K562 (cell line): ENCODE results near the gene SARS2. TPM values are rescaled to one million over a fixed set of nuclear protein-coding genes. Genes with fewer than 3 reads are reported as not detected.

ENCODE experiments used
- ATAC-seq: fragments of 200-7000 bp; cut with Tn5 transposase; 3 replicates; pipeline ENCODE4 v1.9.1; 2020; ENCODE audit warnings: moderate library complexity
- BruUV-seq: library from RNA; stranded (reverse); fragments of 400-500 nt; replicated peaks from 2 replicates; lab custom pipeline; 2021; lab: Mats Ljungman, UMichigan
- CTCF ChIA-PET: fragments of 300-600 bp; formaldehyde crosslinking; extraction: SDS; loops from one replicate; lab custom pipeline; 2021; ENCODE audit warnings: low intra/inter-chr PET ratio; lab: Yijun Ruan, JAX
- POLR2A ChIA-PET: fragments of 300-600, 350-650 bp; sonication (Branson Sonifier 250); formaldehyde crosslinking; extraction: SDS; loops from one replicate; lab custom pipeline; 2021; ENCODE audit warnings: antibody characterized with exemption, inconsistent platforms; lab: Yijun Ruan, JAX
- DNase-seq, 4 experiments: peaks; one replicate each; pipeline versions ENCODE4 v3.0.0 to v3.0.0-alpha.2; 2011 to 2018; ENCODE audit warnings: low spot score in 3 of 4, mixed read lengths in 3 of 4; ENCODE audit errors: extremely low read depth in 1 of 4
- FAIRE-seq: peaks from 2 replicates; lab custom pipeline; 2011; peaks lifted over from hg19 to GRCh38; lab: Jason Lieb, UNC
- H2AFZ ChIP-seq: 2 replicates; pipeline ENCODE4 v1.6.0; 2011; ENCODE audit warnings: low read depth, low read length, control low read depth, inconsistent platforms
- H3K27ac ChIP-seq: fragments of 200-600 bp; 3 replicates; pipeline ENCODE4 v1.8.0; 2011; ENCODE audit warnings: low read depth, mild to moderate bottlenecking, control low read depth, inconsistent platforms, low read length, moderate library complexity, mixed read lengths; ENCODE audit errors: extremely low read depth
- H3K27me3 ChIP-seq, 2 experiments: fragments of 300-600 bp in 1 of 2; 2 replicates in 1 of 2; 3 replicates in 1 of 2; pipeline versions ENCODE4 v1.6.0 to v1.8.0; 2011; ENCODE audit warnings: inconsistent platforms in 2 of 2, low read length in 2 of 2, mild to moderate bottlenecking in 1 of 2, mixed read lengths in 1 of 2, moderate library complexity in 1 of 2; ENCODE audit not compliant: control insufficient read depth in 2 of 2, insufficient read depth in 2 of 2
- H3K36me3 ChIP-seq: fragments of 300-600 bp; 3 replicates; pipeline ENCODE4 v1.8.0; 2011; ENCODE audit warnings: mild to moderate bottlenecking, low read length, inconsistent platforms; ENCODE audit not compliant: control insufficient read depth, insufficient read depth
- H3K4me1 ChIP-seq, 2 experiments: fragments of 200-600 bp in 1 of 2; replicated peaks in 1 of 2; 2 replicates in 1 of 2; 3 replicates in 1 of 2; pipeline versions ENCODE4 v1.5.1 to v1.8.0; 2011; ENCODE audit warnings: inconsistent platforms in 2 of 2, low read length in 2 of 2, mild to moderate bottlenecking in 1 of 2, mixed read lengths in 1 of 2, moderate library complexity in 1 of 2; ENCODE audit not compliant: control insufficient read depth in 2 of 2, insufficient read depth in 2 of 2
- H3K4me2 ChIP-seq: 2 replicates; pipeline ENCODE4 v1.6.1; 2011; ENCODE audit warnings: low read length, control low read depth, inconsistent platforms, mixed read lengths; ENCODE audit not compliant: insufficient read depth
- H3K4me3 ChIP-seq: fragments of 200-600 bp; sonication (generic), shearing (Covaris generic); 2 replicates; pipeline ENCODE4 v1.5.1; 2016; ENCODE audit warnings: control low read depth, inconsistent platforms
- H3K79me2 ChIP-seq: fragments of 200-600 bp; 3 replicates; pipeline ENCODE4 v1.8.0; 2011; ENCODE audit warnings: low read length, inconsistent platforms; ENCODE audit not compliant: control insufficient read depth, insufficient read depth
- H3K9ac ChIP-seq, 2 experiments: 2 replicates each; pipeline versions ENCODE4 v1.6.0 to v1.6.1; 2011; ENCODE audit warnings: low read depth in 2 of 2, low read length in 2 of 2, control low read depth in 1 of 2, inconsistent platforms in 1 of 2, mild to moderate bottlenecking in 1 of 2, mixed read lengths in 1 of 2; ENCODE audit not compliant: insufficient read depth in 1 of 2
- H3K9me1 ChIP-seq: one replicate; pipeline ENCODE4 v1.6.0; 2011; ENCODE audit warnings: inconsistent platforms, mild to moderate bottlenecking, low read length, moderate library complexity; ENCODE audit not compliant: control insufficient read depth, insufficient read depth
- H3K9me3 ChIP-seq: replicated peaks from 2 replicates; pipeline ENCODE4 v1.5.1; 2011; ENCODE audit warnings: low read depth, low read length, inconsistent platforms; ENCODE audit not compliant: control insufficient read depth, insufficient read depth
- H4K20me1 ChIP-seq: replicated peaks from 2 replicates; pipeline ENCODE4 v1.6.1; 2011; ENCODE audit warnings: low read length, inconsistent platforms, mixed read lengths; ENCODE audit not compliant: control insufficient read depth, insufficient read depth
- CBX2 ChIP-seq: fragments of 200-600 bp; sonication (generic); IDR thresholded peaks from one replicate; pipeline ENCODE4 v1.6.1; 2012; ENCODE audit warnings: mild to moderate bottlenecking, low read length, inconsistent platforms; ENCODE audit not compliant: insufficient read depth, poor library complexity, severe bottlenecking
- POLR2AphosphoS2 ChIP-seq: IDR thresholded peaks from 2 replicates; pipeline ENCODE4 v1.6.1; 2012; ENCODE audit warnings: low read length, improper control_type of control experiment
- RBM25 ChIP-seq: fragments of 200-400 bp; formaldehyde crosslinking; IDR thresholded peaks from 2 replicates; pipeline ENCODE4 v1.6.1; 2018; ENCODE audit warnings: low read length, low read depth, moderate library complexity; ENCODE audit not compliant: severe bottlenecking
- SIX5 ChIP-seq, 2 experiments: IDR thresholded peaks; 2 replicates each; pipeline ENCODE4 v1.6.1; 2011; ENCODE audit warnings: low read length in 2 of 2, borderline replicate concordance in 1 of 2, low read depth in 1 of 2, mild to moderate bottlenecking in 1 of 2, moderate library complexity in 1 of 2; ENCODE audit not compliant: insufficient read depth in 1 of 2
- SP1 ChIP-seq: sonication (generic); formaldehyde crosslinking; IDR thresholded peaks from 2 replicates; pipeline ENCODE4 v1.8.1; 2022; ENCODE audit warnings: mild to moderate bottlenecking, missing genetic modification reagents
- TEAD1 ChIP-seq, 2 experiments: fragments of 450-650 bp in 1 of 2; sonication (generic) in 1 of 2; formaldehyde crosslinking; IDR thresholded peaks; 2 replicates each; pipeline versions ENCODE4 v1.4.0 to v1.8.0; 2020 to 2022; ENCODE audit warnings: mild to moderate bottlenecking in 2 of 2, missing genetic modification reagents in 1 of 2
- ZNF707 ChIP-seq: fragments of 250-450 bp; sonication (Bioruptor Pico); conservative IDR thresholded peaks from 2 replicates; pipeline ENCODE4 v1.8.0; 2022; ENCODE audit warnings: inconsistent platforms, mild to moderate bottlenecking, moderate library complexity
- WGBS: fragments of 100-300 bp; shearing (Covaris generic); methylation state at CpG from one replicate; pipeline ENCODE4 v1.1.6; 2016; ENCODE audit warnings: low coverage, mixed read lengths; ENCODE audit not compliant: insufficient coverage; ENCODE audit errors: missing lambda C conversion rate; 5-methylcytosine and 5-hydroxymethylcytosine counted together
- in situ Hi-C: fragments of 300-500 bp; cut with MboI; formaldehyde crosslinking; loops from 4 replicates; pipeline ENCODE4 v1.15.0; 2018; ENCODE audit warnings: inconsistent platforms, mixed read lengths
- intact Hi-C: fragments of 100-400 bp; cut with micrococcal nuclease; formaldehyde crosslinking; loops from 2 replicates; pipeline ENCODE4 v1.14.2; 2022
- polyA plus RNA-seq, 8 experiments: library from polyadenylated mRNA; depleted of rRNA in 4 of 8; stranded (reverse) in 5 of 8; unstranded in 3 of 8; fragments of >200 nt; fragmentation: Nextera tagmentation in 2 of 8; fragmentation: Illumina TruSeq in 1 of 8; extraction: Ambion mirVana in 2 of 8; extraction: Trizol in 1 of 8; gene quantifications; 2 replicates each; pipeline versions ENCODE4 v1.2.1 to v1.2.3, GENCODE V29; 2011 to 2014; ENCODE audit warnings: inconsistent platforms in 1 of 8, missing spikeins in 1 of 8
- total RNA-seq, 7 experiments: library from RNA; depleted of rRNA in 6 of 7; stranded (reverse); fragments of >200 nt in 6 of 7; fragmentation: Illumina TruSeq in 2 of 7; extraction: Trizol in 2 of 7; gene quantifications; 2 replicates each; pipeline versions ENCODE4 v1.2.1 to v1.2.3, GENCODE V29; 2011 to 2021; ENCODE audit warnings: low replicate concordance in 1 of 7
- TF ChIP-seq, protein P1 (sequence below): sonication (generic); formaldehyde crosslinking; IDR thresholded peaks from 2 replicates; pipeline ENCODE4 v1.8.0; 2022; ENCODE audit warnings: mild to moderate bottlenecking, missing genetic modification reagents
- TF ChIP-seq, protein P2 (sequence below), 2 experiments: fragments of 450-650 bp; IDR thresholded peaks; 2 replicates each; pipeline ENCODE4 v1.6.1; 2016; ENCODE audit warnings: mild to moderate bottlenecking in 2 of 2, borderline replicate concordance in 1 of 2, low read depth in 1 of 2, moderate library complexity in 1 of 2

The SARS2 gene
- total and polyA plus RNA-seq, 9 of the 15 experiments (the other 6 are each of a cell fraction or from before 2014, with no cell fraction given), result 3.1 to 59.1 (median 31.7) TPM

GRCh38 chr19:38971672-38972071, 41.1 kb upstream of the SARS2 start:
- CTCF ChIA-PET, result interaction anchor here (0.6 kb wide), 1 partner anchor 10 kb away, joined by 4 read pairs; no protein-coding TSS in a partner anchor

More at GRCh38 chr19:38971672-38972071, 41.1 kb upstream of the SARS2 start:
- WGBS, result 75% methylated on average over 2 of the region's 2 CpGs
- TF ChIP-seq POLR2AphosphoS2, result no peak
- no peak for TF ChIP-seq TEAD1 (CRISPR knock-in tag; IDR thresholded peaks at IDR 0.05)
- TF ChIP-seq SP1 (CRISPR knock-in tag), result no peak
- TF ChIP-seq SIX5 (IDR thresholded peaks at IDR 0.05; ENCODE audit: borderline replicate concordance in 1 of 2, insufficient read depth in 1 of 2, low read depth in 1 of 2, low read length in 2 of 2), result no peak
- TF ChIP-seq, protein P1, sequence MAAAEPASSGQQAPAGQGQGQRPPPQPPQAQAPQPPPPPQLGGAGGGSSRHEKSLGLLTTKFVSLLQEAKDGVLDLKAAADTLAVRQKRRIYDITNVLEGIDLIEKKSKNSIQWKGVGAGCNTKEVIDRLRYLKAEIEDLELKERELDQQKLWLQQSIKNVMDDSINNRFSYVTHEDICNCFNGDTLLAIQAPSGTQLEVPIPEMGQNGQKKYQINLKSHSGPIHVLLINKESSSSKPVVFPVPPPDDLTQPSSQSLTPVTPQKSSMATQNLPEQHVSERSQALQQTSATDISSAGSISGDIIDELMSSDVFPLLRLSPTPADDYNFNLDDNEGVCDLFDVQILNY (CRISPR knock-in tag), result no peak
- TF ChIP-seq CBX2, result no peak
- TF ChIP-seq RBM25, result peak; percentile 8
- no peak for TF ChIP-seq ZNF707 (CRISPR knock-in tag)
- TF ChIP-seq, protein P2, sequence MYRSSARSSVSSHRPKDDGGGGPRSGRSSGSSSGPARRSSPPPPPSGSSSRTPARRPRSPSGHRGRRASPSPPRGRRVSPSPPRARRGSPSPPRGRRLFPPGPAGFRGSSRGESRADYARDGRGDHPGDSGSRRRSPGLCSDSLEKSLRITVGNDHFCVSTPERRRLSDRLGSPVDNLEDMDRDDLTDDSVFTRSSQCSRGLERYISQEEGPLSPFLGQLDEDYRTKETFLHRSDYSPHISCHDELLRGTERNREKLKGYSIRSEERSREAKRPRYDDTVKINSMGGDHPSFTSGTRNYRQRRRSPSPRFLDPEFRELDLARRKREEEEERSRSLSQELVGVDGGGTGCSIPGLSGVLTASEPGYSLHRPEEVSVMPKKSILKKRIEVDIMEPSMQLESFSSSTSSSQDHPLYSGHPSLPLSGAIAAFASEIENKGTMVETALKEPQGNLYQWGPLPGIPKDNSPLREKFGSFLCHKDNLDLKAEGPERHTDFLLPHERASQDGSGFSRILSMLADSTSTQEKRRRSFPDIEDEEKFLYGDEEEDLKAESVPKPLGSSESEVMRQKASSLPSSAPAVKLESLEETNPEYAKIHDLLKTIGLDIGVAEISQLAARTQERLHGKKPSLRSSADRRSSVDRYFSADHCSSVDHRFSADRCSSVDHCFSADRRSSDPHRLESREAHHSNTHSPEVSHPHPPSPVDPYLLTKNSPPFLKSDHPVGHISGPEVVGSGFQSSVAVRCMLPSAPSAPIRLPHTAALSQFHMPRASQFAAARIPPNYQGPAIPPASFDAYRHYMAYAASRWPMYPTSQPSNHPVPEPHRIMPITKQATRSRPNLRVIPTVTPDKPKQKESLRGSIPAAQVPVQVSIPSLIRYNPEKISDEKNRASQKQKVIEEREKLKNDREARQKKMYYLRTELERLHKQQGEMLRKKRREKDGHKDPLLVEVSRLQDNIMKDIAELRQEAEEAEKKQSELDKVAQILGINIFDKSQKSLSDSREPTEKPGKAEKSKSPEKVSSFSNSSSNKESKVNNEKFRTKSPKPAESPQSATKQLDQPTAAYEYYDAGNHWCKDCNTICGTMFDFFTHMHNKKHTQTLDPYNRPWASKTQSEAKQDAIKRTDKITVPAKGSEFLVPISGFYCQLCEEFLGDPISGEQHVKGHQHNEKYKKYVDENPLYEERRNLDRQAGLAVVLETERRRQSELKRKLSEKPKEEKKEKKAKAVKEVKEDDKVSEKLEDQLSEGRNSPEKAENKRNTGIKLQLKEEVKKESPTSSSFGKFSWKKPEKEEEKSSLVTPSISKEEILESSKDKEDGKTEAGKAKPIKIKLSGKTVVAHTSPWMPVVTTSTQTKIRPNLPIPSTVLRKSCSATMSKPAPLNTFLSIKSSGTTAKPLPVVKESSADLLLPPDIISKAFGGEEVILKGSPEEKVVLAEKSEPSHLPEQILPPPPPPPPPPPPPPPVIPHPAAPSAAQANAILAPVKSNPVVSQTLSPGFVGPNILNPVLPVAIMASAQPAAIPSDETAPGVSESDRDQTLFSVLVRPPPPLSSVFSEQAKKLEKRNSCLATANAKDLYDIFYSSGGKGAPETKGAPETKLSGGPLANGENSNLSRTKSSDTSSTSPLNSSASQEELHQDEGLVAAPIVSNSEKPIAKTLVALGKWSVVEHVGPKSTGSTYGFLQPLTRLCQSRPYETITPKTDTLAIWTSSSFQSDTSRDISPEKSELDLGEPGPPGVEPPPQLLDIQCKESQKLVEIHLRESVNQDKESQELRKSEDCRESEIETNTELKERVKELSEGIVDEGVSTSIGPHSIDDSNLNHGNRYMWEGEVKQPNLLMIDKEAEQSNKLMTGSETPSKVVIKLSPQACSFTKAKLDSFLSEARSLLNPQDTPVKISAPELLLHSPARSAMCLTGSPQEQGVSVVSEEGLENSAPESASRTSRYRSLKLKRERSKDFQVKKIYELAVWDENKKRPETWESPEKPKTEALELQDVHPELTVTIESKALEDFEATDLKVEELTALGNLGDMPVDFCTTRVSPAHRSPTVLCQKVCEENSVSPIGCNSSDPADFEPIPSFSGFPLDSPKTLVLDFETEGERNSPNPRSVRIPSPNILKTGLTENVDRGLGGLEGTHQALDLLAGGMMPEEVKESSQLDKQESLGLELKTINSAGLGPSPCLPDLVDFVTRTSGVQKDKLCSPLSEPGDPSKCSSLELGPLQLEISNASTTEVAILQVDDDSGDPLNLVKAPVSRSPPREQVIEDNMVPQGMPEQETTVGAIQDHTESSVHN (IDR thresholded peaks at IDR 0.05; ENCODE audit: borderline replicate concordance in 1 of 2, low read depth in 1 of 2), result no peak
- TF ChIP-seq, all 486 proteins: peak for 1
- Histone ChIP-seq H3K9me1 (no peaks in the 10 kb centered on the region), H3K27me3 (no peaks in the 10 kb centered on the region), H3K36me3 (peaks cover 23% of the 10 kb centered on the region; the same call in 2 of the 3 replicates), H3K27ac (no peak overlapping the region), H3K9ac (no peak overlapping the region), H3K4me1 (peaks cover 8 to 18% of the 10 kb centered on the region in 2 experiments; a peak in 4 of 5 replicates), H3K4me2 (no peak overlapping the region), H4K20me1 (no peaks in the 10 kb centered on the region), H3K9me3 (no peaks in the 10 kb centered on the region), H2AFZ (no peak overlapping the region), H3K4me3 (no peak overlapping the region), H3K79me2 (peaks cover 28% of the 10 kb centered on the region)
- in situ Hi-C loops, result no loop called here
- no TSS peak for BruUV-seq
- DNase-seq, result no peak
- no peak for ATAC-seq
- POLR2A ChIA-PET, result interaction anchor here (0.6 to 1.1 kb wide), 3 partner anchors 10 to 529 kb away, joined by 3 to 4 read pairs (median 4); no protein-coding TSS in a partner anchor
- intact Hi-C loops, result no loop called here
- no peak for FAIRE-seq
